DLD1 (cell line): ENCODE data around the gene EFCAB8.

ENCODE experiments used
- in situ Hi-C: cut with HindIII; loops from 2 replicates; pipeline ENCODE4 v1.10.0; 2017; ENCODE audit warnings: low sequenced_read_pairs

EFCAB8 gene

DNA sequence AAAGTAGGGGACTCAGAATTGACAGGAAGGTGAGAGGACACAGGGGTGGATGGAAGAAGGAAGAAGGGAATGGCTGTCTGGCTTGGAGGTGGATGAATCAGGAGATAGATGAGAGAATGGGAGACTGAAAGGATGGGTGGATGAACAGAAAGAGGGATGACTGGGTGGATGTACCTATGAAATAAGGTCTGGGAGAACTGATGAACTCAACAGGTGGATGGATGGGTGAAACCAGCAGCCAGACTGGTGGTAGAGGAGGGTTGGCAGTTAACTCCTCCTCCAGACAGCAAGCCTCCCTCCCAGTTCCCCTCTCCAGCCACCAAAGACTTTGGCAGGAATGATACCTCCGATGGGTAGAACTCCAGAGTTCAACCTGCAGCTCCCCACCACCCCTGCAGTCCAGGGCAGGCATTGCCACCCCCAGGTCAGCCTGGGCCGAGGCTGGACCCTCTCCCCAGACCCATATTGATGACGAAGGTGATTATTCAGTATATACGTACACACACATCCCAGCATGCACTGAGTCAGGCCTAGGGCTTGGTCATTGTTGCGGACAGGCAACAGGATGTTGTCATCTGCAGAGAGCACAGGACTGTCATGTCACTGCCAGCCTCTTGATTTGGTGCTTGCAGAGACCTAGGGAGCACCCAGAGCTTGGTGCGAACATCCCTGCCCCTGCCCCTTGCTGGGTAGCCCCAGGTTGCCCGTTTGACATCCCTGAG is 143.5 kb downstream of the EFCAB8 start:
- in situ Hi-C loops = no loop called here

DNA sequence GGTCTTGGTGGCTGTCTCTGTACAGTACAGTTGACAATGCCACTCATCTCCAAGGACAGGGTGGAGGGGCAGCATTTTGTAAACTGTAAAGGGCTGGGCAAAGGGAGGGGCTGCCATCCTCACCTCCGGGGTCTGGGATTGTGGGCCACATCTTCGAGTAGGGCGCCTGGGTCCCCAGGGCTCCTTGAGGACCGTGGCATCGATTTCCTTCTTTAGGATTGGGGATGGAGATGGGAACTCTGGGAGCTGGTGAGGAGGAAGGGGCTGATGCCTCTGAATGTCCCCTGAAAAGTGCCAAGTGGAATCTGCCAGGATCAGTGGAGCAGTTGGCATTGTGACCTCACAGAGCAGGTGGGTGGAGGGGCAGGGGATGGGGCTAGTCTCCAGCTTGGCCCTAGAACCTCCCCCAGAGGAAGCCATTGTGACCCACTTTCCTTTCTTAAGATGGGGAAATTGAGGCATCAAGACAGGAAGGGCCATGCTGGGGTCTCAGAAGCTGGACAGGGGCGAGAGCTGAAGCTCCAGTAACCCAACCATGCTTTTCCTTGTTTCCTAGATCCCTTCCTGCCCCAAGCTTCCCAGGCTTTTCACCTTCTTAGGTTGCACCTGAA is 145.5 kb downstream of the EFCAB8 start, which contains the start of gene SUN5:
Gene SUN5 (minus strand): TSS at position 293 of the 611 bp plus-strand sequence. CDS start 93 bp downstream, at position 200.
- in situ Hi-C loops = no loop called here

DNA sequence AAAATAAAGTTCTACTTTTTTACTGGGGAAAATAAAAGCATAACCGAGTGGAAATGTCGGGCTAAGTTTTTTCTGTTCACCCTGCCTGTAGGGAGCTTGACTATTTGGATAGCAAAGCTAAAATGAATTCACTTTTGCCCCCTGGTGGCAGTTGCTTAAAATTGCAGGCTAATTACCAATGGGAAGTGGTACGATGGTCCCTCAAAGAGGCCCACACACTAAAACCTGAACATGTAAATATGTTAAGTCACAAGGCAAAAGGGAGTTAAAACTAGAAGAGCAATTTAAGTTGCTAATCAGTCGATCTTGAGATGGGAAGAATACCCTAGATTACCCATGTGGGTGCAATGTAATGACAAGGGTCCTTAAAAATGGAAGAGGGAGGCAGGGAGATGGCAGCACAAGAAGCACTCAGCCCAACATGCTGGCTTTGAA is 146.4 kb downstream of the EFCAB8 start:
- in situ Hi-C loops = no loop called here

DNA sequence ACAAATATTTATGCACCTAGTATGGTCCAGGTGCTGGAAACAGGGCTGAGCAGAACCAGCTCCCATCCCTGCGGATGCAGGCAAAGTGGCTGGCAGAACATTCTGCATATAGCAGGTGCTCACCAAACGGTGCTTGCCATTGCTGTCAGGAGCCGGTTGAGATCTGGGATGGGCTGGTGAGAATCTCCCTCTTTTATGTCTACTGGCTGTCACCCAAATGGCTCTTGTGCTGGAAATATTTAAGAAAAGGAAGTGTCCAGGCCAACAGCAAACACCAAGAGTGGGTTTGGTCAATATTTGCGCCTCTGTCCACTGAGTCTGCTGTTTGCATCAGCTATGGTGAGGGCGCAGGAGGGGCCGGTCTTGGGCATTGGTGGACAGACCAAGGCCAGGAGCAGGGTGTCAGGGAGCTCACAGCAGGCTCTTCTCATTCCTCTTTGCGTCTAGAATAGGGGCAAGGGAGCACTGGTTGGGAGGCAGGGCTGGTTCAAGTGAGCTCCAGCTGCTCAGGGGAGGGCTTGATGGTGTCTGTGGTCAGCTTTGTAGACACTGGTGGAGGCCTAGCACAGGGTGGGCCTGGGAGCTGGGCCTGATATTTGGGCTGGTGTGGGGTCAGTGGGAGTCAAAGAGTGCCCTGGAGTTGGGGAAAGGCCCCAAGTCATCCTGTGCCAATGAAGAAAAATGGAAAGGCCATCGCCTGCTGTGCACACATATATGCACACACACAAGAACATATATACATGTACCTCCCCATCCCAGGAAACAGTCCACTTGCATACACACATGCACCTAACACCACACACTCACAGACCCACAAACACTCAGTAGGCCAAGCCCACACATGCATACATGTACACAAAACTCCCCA is 147.4 kb downstream of the EFCAB8 start:
- in situ Hi-C loops = no loop called here

DNA sequence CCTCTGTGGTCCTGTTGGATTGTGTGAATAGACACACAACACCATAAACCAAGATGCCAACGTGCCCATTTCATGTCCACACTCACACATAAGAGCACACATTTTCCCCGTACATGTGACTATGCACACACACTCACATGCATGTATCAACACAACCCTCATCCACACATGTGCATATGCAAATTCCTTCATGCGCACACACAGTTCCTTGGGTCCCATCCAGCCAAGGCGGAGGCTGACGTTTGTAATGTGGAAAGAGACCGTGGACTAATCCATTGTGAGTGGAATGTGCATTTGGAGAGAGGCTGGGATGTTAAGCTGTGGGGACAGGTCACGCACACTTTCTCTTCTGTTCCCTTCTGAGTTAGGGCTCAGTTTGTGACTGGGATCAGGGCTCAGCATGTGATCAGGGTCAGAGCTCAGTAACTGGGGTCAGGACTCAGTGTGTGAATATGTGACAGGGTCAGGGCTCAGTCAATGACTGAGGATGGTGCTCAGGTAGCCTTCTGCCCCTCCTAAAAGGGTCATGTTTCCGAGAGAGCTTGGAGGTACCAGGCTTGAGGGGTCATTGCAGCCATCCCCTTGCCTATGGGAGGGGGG is 148.2 kb downstream of the EFCAB8 start:
- in situ Hi-C loops = no loop called here

DNA sequence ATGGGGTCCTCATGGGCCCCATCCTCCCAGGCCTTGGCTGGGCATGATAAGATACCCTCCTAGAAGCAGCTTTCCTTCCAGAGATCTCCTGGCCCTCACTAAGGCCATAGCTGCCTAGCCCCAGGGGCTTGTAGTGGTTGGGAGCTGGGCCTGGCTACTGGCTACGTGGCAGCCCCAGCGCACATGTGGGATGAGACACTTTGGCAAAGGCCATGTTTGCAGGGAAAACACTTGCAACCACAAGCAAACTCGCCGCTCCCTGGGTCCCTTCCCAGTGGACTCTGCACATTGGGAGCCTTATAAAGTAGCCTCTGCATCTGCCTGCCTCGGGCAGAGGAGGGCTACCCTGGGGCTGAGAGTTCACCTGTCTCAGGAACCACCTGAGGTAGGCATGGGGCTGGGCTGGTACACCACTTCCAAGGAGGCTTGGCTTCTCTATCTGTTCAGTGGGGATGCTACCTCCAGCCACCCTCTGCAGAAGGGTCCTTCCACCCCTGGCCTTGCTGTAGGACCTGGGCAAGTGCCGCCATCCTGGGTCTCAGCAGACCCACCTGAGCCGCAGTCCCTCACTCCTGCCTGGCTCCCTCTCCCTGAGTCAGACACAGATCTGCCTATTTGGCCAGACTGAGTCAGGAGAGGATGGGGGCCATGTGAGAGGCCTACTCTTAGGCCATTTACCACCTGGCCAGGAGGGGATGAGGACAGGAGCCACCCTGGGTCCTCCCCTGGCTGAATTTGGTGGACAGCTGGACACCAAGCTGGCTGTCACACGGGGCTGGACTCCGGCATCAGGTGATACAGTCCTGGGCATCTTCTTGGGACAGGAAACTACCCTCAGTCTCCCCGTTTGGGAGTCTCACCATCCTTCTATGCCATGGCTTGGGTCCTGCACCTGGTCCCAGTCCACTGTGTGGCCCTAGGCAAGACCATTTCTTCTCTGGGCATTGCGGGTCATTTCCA is 148.9 kb downstream of the EFCAB8 start, which contains the start of gene BPIFB2:
Gene BPIFB2 (plus strand): TSS at position 329 of the 960 bp plus-strand sequence. CDS start 871 bp downstream, outside the sequence.
- in situ Hi-C loops = no loop called here

DNA sequence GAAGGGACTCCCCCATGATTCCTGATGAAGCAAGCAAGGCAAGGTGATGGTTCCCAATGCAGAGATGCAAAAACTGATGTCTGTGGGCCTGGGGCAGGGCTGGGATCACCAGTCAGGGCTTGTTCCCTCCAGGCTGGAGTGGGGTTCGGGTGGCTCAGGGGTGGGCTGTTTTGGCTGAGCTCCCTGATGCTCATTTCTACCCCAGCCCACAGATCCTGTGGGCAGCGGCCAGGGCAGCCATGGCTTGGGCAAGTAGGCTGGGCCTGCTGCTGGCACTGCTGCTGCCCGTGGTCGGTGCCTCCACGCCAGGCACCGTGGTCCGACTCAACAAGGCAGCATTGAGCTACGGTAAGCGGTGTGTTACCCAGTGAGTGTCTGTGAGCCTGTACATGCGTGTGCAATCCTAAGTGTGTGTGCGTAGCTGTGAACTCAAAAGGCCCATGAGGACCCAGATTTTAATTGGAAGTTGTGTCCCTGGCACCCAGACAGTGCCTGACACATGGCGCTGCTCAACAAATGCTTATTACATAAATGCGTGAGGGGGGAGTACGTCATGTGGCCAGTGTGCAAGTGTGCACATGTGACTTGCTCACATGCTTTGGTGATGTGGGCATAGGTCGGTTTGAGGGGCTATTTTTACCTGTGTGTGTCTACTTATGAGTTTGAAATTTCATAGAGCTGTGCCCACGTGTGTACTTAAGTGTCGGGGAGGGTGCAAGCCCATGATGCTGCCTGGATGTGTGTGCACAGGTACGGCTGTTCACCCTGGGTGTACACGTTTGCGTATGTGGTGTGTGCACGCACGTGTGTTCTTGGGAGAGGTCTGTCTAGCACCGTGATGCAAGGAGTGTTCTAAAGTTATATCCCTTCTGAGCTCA is 149.9 kb downstream of the EFCAB8 start:
- in situ Hi-C loops = no loop called here

DNA sequence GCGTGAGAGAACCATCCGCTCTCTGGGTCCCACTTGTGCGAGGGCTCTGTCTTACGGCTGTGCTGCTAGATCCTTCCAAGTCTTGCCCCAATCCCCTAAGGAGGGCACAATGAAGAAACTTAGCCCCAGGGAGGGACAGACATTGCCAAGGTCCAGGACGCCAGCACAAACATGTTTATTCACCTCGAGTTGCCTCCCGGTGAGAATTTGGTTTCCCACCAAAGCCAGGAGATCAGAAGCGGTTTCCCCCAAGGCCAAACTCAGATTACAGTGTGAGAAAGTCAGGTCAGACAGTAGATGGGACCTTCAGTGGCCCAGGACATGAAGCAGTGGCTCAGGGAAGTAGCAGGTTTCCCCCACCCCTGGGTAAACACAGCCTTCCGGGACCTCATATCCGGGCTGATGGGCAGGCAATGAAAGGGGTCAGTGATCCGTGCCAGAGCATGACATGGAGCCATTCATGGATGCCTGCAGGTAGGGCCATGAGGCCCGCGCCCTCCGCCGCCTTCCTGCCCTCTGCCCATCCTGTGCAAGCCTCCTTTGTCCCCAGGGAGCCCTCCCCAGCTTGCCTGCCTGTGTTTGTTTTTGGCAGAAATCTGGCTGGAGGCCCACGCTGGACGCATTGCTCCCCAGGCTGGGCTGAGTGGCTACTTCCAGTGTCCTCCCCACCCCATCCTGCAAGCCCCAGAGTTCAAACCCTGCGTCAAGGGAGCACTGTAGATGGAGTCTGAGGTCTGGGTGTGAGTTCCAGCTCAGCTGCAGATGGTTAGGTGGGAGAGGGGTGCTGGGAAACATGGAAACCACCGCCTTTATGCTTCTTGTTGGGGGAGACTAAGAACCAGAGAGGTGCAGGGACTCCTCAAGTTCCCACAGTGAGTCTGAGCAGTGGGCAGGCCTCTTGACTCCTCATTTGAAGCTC is 150.8 kb downstream of the EFCAB8 start:
- in situ Hi-C loops = no loop called here

DNA sequence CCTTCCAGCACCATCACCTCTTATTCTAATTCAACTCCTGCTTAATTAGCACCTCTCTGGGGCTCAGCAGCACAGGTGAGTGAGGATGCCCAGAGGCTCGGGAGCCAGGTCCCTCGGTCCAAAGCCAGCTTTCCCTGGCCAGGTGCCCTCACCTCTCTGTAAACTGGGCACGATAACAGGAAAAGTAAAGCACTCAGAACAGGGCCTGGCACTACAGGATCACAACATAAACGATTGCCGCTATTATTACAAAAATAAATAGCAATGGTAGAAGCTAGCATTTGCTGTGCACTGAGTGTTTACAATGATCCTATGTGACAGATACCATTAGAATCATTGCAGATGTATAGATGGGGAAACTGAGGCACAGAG is 151.4 kb downstream of the EFCAB8 start:
- in situ Hi-C loops = no loop called here

DNA sequence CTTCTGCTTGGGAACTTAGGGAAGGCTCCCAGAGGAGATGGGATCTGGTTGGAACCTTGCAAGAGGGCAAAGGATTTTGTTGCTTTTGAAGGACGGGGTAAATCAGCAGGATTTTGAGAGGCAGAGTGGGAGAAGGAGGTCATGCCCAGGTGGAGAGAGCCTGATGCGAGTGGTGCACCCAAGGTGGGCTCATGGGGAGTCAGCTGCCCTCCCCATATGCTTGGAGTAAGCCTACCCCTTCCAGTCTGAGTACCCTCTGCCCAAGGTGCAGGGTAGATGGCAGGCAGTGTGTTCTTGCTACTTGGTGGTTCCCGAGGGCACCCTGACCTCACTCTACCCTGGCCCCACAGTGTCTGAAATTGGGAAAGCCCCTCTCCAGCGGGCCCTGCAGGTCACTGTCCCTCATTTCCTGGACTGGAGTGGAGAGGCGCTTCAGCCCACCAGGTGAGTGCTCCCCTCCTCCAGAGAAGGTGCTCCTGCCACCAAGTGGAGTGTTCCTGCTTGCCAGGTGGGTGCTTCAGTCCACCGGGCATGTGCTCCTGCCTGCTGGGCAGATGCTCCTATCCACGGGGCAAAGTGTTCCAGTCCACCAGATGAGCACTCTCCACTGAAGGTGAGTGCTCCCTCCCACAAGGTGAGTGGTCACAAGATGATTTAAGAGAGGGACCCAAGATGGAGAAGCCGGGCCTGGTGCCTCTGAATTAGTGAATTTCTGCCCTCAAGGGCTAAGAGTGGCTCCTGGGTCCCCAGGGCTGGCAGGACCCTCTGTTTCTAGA is 152.1 kb downstream of the EFCAB8 start:
- in situ Hi-C loops = no loop called here
